GM19023 (cell line): ENCODE data around the gene DENND1A.
A peak's percentile ranks its signal among the peaks of the same experiment; 100 is the strongest.

Experiments
- ATAC-seq: cut with Tn5 transposase; IDR thresholded peaks from one replicate; pipeline ENCODE4 v1.9.1; 2021; ENCODE audit warnings: mild to moderate bottlenecking, moderate library complexity; ENCODE audit not compliant: unreplicated experiment

The DENND1A gene

GRCh38 chr9:123550797-123551196 is 379.1 kb downstream of the DENND1A start:
- ATAC-seq = no peak

- no peak for ATAC-seq
Measured at GRCh38 chr9:123550012-123550411, 379.9 kb downstream of the DENND1A start.

GRCh38 chr9:123548741-123549545 is 381.0 kb downstream of the DENND1A start:
- no peak for ATAC-seq

GRCh38 chr9:123544007-123544827 is 385.7 kb downstream of the DENND1A start:
- ATAC-seq = no peak

- ATAC-seq = no peak
Measured at GRCh38 chr9:123543492-123543891, 386.4 kb downstream of the DENND1A start.

- ATAC-seq = no peak
Measured at GRCh38 chr9:123542435-123543225, 387.3 kb downstream of the DENND1A start.

- no peak for ATAC-seq
Measured at GRCh38 chr9:123541411-123541810, 388.5 kb downstream of the DENND1A start.

- ATAC-seq = no peak
Measured at GRCh38 chr9:123540457-123540856, 389.5 kb downstream of the DENND1A start.

- ATAC-seq = no peak
Measured at GRCh38 chr9:123537809-123538208, 392.1 kb downstream of the DENND1A start.

- ATAC-seq = peak; percentile 55
Measured at GRCh38 chr9:123536455-123536868, 393.5 kb downstream of the DENND1A start.

- ATAC-seq = no peak
Measured at GRCh38 chr9:123534336-123534735, 395.6 kb downstream of the DENND1A start.

- no peak for ATAC-seq
Measured at GRCh38 chr9:123530244-123530643, 399.7 kb downstream of the DENND1A start.

- no peak for ATAC-seq
Measured at GRCh38 chr9:123528501-123528900, 401.4 kb downstream of the DENND1A start.

GRCh38 chr9:123527981-123528380 is 401.9 kb downstream of the DENND1A start:
- ATAC-seq = no peak

GRCh38 chr9:123525957-123526356 is 404.0 kb downstream of the DENND1A start:
- no peak for ATAC-seq

GRCh38 chr9:123525424-123525823 is 404.5 kb downstream of the DENND1A start:
- no peak for ATAC-seq

- ATAC-seq = no peak
Measured at GRCh38 chr9:123524866-123525265, 405.1 kb downstream of the DENND1A start.

- ATAC-seq = no peak
Measured at GRCh38 chr9:123523845-123524244, 406.1 kb downstream of the DENND1A start.

- ATAC-seq = no peak
Measured at GRCh38 chr9:123523001-123523400, 406.9 kb downstream of the DENND1A start.

GRCh38 chr9:123522251-123522650 is 407.7 kb downstream of the DENND1A start:
- ATAC-seq = no peak

GRCh38 chr9:123518338-123518737 is 411.6 kb downstream of the DENND1A start:
- ATAC-seq = no peak
